Activated CD4-positive, CD25-positive, alpha-beta regulatory T cell treated with anti-CD3 and anti-CD28 coated beads, Interleukin-2, amount 50 U/mL, for 16 hours (primary cell): ENCODE measurements around the gene EFL1.

Experiments
- DNase-seq: peaks from one replicate; pipeline ENCODE4 v3.0.0-alpha.2; 2020; ENCODE audit warnings: low read depth, low spot score

The EFL1 gene

GRCh38 chr15:82126346-82126745, 136.2 kb downstream of the EFL1 start:
- DNase-seq: no peak

- DNase-seq: no peak
Measured at GRCh38 chr15:82124331-82125263, 137.9 kb downstream of the EFL1 start.

GRCh38 chr15:82122746-82123400, 139.7 kb downstream of the EFL1 start:
- no peak for DNase-seq

DNA sequence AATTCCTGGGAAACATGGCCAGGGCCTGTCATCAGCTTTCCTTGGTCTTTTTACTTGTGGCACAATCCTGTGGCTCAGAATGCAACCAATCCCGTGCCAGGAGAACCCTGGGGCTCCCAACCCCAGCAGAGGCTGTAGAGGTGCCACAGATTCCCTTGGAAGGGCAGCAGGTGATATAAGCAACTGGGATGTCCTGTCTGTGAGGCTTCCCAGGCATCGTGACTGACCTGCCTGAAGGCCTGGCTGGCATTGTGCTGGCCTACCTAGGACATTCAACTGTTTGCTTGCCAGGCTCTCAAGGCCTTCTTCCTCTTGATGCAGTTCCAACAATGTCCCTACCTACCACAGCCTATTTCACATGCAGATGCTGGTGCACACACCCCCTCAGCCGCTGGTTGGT, 144.5 kb downstream of the EFL1 start:
- DNase-seq: no peak

DNA sequence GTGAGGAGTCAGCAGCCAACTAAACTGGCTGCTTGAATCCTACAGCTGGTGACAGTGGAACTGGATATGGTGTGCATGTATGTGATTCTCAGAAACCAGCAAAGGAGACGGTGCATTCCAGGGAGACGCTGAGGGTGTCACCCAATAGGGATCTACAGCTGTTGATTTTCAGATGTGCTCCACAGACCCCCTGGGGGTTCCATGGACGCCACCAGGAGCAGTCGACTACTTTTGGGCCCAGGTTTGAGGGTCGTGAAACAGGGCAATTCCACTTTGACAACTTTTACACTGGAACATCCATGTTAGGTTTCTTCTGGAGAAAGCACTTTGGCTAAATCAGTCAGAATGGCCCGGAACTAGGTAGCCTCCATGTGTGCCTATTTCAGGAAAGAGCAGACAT, 145.2 kb downstream of the EFL1 start:
- no peak for DNase-seq

DNA sequence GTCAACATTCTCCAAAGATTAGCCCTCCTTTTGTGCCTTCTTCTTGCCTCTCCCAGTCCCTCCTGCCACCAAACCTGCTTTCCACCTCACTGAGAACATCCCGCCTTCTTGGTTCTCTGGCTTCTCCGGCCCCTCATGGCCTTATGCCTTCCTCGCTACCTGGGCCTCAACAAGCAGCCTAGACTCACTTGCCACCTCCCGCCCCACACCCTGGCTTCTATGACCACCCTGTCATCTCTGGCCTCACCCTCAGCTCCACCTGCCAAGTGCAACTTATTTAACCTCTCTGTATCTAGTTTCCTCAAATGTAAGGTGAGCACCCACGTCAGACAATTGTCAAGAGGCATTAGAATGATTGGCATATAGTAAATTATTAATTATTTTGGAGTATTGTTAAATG, 147.9 kb downstream of the EFL1 start:
- DNase-seq: no peak

- no peak for DNase-seq
Measured at GRCh38 chr15:82113106-82113715, 149.3 kb downstream of the EFL1 start.

- DNase-seq: no peak
Measured at GRCh38 chr15:82111918-82112317, 150.6 kb downstream of the EFL1 start.

DNA sequence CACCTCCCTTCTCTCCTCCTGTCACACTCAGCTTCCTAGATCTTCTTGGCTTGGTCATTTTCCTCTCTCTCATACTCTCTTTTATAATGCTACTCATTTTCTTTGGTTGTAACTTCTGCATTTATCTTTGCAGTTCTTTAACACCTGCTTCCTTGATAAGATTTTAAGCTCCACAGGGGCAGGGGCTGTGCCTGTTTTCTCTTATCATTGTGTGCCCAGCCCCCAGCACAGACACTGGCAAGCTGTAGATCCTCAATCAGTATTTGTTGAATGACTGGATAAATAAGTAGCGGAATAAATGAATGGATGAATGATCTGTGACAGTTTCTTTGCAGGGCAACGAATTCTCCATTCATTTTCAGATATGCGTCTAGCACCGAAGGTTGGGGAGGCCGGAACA, 152.4 kb downstream of the EFL1 start:
- DNase-seq: no peak

DNA sequence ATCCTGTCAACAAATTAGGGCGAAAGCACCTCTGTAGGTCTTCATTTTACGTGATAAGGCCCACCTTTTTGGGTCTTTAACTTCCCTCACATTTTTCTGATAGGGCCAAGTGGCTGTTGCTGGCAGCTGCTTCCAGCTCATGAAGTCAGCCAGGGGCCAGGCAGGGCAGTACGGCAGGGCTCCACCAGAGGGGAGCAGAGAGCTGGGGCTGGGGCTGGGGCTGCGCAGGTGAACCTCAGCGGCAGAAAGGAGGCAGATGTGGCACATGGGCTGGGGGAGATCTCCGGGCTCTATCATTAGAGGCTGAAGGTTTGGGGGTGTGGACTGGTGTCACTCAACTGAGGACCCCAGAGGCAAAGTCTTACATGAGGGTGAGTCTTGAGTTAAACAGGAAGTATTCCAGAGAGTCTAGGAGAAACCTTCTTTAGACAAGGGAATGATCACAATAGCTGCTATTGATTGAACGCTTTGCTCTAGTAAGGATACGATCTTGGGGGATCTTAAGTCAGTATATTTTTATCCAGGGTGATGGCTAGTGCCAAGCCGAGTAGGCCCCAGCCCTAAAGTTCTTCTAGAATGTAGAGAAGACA, 153.9 kb downstream of the EFL1 start:
- DNase-seq: peak; percentile 30

GRCh38 chr15:82106679-82107078, 155.9 kb downstream of the EFL1 start:
- DNase-seq: no peak

DNA sequence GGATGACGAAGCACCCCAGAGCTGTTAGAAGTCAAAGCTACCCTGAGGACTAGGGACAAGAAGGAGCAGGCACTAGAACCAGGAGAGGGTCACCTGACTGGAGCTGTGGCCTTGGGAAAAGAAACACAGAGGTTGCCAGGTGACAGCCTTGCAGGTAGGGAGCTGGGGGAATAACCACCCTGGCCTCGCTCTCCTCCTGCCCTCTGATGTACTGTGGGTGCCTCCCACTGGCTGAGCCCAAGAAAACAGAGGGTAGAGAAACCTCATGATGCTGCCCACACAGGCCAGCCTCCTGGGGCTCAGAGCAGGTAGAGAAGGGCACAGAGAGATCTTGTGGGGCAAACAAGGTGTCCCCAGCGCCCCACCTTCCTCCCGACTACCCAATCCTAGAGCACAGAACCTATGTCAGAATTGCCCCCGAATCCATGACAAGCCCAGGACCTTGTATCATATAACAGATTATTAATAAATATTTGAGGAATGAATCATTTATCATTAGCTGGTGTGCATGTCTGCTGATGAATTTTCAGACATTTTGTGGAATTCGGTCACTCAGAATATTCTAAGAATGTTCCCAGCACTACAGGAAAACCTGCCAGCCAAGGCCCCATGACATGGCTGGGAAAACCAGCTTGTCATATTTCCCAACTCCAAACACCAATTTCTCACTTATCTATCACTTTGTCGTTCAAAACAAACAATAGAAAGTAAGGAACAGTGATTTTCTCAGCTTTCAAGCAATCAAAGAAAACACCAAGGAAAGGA, 156.9 kb downstream of the EFL1 start:
- no peak for DNase-seq

DNA sequence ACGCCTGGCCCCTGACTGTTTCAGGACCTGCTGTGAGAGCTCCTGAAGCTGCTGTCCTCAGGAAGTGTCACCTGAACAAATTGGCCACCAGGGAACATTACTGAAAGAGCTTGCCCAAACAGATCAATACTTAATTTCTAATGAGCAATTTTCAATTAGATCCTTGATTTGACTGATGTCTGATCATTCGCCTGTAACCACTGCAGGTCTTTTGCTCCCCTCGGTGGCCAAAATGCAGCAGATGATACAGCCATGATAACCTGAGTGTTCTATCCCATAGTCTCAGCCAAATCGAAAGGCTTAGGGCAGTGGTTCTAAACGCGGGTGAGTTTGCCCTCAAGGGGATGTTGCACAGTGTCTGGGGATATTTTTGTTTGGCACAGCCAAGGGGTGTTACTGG, 159.1 kb downstream of the EFL1 start:
- DNase-seq: no peak

DNA sequence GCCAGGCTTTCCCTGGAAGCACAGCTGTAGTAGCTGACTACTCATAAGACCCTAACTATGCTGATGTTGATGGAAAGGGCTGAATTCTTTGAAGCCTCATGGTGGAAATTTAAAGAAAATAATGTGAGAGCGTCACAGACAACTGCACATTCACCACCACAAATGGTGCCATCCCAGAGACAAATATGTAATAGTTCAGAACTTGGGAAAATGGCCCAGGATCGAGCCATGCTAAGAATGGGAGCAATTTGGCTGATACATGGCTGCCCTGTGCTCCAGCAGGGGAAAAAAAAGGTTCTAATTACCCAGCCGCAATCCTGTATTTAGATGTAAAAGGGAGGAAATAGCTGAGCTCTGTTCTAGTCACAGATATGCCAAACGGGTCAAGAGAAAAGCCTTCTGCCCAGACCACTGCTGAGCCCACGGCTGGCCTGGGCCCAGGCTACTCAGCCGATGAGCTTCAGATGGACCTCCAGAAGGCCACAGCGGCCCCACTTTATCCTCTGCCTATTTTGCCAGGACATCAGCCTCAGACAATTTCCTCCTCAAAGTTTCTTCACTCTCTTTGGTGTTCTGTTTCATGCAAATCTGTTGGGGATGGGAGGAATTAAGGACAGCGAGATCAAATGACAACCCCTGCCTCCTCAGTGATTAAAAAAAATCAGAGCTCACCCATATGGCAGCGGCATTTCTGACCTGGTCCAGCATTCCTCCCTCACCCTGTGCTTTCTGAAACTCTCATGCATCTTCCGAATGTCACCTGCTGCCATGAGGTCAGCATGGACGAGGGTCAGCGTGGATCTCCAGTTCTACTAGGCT, 162.2 kb downstream of the EFL1 start:
- DNase-seq: no peak

DNA sequence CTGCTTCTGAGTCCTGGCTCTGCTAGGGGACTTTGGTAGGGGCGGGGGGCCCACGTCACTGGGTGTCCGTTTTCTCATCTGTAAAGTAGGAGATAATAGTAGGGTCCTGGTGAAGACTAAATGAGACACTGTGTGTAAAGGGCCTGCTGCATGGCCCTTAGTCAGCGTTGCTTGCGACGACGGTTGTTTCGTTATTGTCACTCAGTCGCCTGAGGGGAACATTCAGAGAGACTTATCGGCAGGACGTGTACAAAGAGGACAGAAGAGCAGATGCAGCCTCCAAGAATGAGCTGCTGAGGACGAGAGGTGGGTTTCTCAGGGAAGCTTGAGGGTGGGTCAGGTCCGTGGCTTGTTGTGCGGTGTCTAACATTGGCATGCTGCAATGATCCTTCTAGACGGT, 163.9 kb downstream of the EFL1 start:
- DNase-seq: no peak

DNA sequence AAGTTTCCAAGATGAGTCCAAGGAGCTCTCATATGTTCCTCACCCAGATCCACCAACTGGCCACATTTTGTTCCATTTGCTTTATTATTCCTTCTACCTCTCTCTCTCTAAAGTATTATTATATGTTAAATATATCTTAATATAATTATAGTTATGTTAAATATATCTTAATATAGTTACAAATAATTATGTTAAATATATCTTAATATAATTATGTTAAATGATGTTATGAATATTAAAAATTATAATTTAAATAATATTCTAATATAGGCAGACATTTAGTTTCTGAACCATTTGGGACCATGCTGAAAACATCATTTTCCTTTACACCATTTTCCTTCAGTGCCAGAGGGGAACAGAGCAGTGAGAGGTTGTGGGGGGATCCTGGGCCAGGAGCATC, 166.7 kb downstream of the EFL1 start:
- no peak for DNase-seq

GRCh38 chr15:82093774-82094211, 168.7 kb downstream of the EFL1 start:
- DNase-seq: no peak

DNA sequence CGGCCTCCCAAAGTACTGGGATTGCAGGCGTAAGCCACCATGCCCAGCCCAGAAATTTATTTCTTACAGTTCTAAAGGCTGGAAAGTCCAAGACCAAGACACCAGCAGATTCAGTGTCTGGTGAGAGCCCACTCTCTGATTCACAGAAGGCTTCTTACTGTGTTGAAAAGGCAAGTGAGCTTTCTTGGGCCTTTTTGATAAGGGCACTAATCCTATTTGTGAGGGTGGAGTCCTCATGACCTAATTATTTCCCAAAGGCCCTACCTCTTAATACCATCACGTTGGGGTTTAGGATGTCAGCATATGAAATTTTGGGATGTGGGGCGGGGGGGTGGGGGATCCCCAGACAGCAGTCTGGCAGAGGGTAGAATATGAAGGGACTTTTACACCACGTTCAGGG, 169.2 kb downstream of the EFL1 start:
- DNase-seq: no peak

DNA sequence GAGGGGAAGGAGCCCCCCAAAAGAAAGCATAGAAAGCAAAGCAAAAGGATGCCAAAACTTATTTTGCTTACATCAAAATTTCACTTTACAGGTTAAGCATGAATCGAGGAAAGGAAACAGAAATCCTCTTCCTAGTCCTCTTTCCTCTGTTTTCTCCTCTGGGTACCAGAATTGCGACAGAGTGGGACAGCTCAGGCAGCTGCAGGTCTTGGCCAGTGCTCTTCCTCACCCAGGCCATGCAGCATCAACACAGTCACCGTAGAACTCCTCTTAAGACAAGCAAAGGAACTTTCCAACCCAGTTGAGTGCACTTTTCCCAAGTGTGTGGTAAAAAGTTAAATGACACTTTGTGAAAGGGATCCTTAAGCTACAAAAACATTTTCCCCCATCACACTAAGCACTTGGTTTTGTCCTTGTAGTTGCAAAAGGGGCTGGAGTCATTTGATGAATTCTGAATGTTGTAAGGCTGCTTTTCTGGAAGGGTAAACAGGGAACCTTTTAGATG, 170.8 kb downstream of the EFL1 start:
- DNase-seq: no peak

DNA sequence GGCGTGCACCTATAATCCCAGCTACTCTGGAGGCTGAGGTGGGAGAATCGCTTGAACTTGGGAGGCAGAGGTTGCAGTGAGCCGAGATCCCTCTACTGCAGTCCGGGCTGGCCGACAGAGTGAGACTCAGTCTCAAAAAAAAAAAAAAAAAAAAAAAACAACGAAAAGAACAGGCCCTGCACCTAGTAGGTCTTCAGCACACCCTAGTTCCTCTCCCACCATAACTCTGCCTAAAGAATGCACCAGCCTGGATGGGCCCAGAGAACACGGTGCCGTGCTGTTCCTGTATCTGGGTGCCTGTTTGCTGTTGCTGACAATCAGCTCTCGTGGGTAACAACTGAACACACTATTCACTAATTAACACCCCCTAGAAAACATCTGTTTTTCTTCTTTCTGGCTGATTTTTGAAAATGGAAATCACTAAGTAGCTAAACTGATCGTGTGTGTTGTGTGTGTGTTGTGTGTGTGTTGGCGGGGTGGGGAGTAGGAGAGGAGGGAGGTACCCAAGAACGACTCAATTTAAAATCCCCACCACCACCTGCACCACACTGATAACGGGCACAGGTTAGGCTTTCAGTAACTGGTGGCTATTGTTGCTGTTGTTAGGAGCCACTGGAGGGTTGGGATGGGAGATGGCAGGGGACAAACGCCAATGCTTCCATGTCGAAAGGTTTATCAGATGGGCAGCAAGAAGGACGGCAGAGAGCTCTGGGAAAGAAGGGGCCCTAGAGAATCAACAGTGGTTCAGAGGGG, 176.1 kb downstream of the EFL1 start:
- DNase-seq: no peak
